Loucy (cell line): ENCODE data around the gene GATC.

Experiments used
- CTCF ChIP-seq: fragments of 200-600 bp; sonication (generic); conservative IDR thresholded peaks from 2 replicates; pipeline ENCODE4 v1.5.1; 2014; ENCODE audit warnings: mild to moderate bottlenecking, antibody characterized with exemption, low read length
- EZH2phosphoT487 ChIP-seq: fragments of 200-600 bp; IDR thresholded peaks from 2 replicates; pipeline ENCODE4 v1.6.1; 2018; ENCODE audit warnings: antibody characterized with exemption, mild to moderate bottlenecking, moderate library complexity, borderline replicate concordance

- TF ChIP-seq CTCF (peak; percentile 40), EZH2phosphoT487 (no peak)
Measured at GRCh38 chr12:120496413-120497340, 50.4 kb downstream of the GATC start.
